HG03039 (cell line): ENCODE measurements around the gene MND1.
A peak's percentile ranks its signal among the peaks of the same experiment; 100 is the strongest.
"Not testable (repeated sequence)": the region's sequence is repeated elsewhere in the genome, so short reads cannot be mapped to it uniquely, and the experiment has no call there.

ENCODE experiments used
- ATAC-seq: cut with Tn5 transposase; IDR thresholded peaks from one replicate; pipeline ENCODE4 v1.9.1; 2021; ENCODE audit warnings: mild to moderate bottlenecking, moderate library complexity; ENCODE audit not compliant: unreplicated experiment

The MND1 gene

GRCh38 chr4:153398713-153399112 lies 54.2 kb downstream of the MND1 start:
- ATAC-seq: no peak

- ATAC-seq: no peak
Measured at GRCh38 chr4:153399358-153399757, 54.9 kb downstream of the MND1 start.

- no peak for ATAC-seq
Measured at GRCh38 chr4:153401501-153401900, 57.0 kb downstream of the MND1 start.

GRCh38 chr4:153402366-153402765 lies 57.9 kb downstream of the MND1 start:
- ATAC-seq: no peak

GRCh38 chr4:153403726-153404125 lies 59.2 kb downstream of the MND1 start:
- no peak for ATAC-seq

GRCh38 chr4:153407906-153408305 lies 63.4 kb downstream of the MND1 start:
- ATAC-seq: no peak

- no peak for ATAC-seq
Measured at GRCh38 chr4:153408932-153409331, 64.4 kb downstream of the MND1 start.

- no peak for ATAC-seq
Measured at GRCh38 chr4:153409412-153409811, 64.9 kb downstream of the MND1 start.

GRCh38 chr4:153409924-153410501 lies 65.5 kb downstream of the MND1 start:
- no peak for ATAC-seq

- ATAC-seq: no peak
Measured at GRCh38 chr4:153413842-153414241, 69.4 kb downstream of the MND1 start.

- ATAC-seq: not testable (repeated sequence)
Measured at GRCh38 chr4:153416456-153416855, 72.0 kb downstream of the MND1 start.

GRCh38 chr4:153418121-153418520 lies 73.6 kb downstream of the MND1 start:
- ATAC-seq: no peak

- ATAC-seq: no peak
Measured at GRCh38 chr4:153418558-153418957, 74.1 kb downstream of the MND1 start.

- ATAC-seq: no peak
Measured at GRCh38 chr4:153419029-153419428, 74.5 kb downstream of the MND1 start.

GRCh38 chr4:153419673-153420278 lies 75.3 kb downstream of the MND1 start:
- ATAC-seq: no peak

GRCh38 chr4:153420361-153420760 lies 75.9 kb downstream of the MND1 start:
- ATAC-seq: no peak

GRCh38 chr4:153421941-153422340 lies 77.5 kb downstream of the MND1 start:
- ATAC-seq: peak; percentile 80

- ATAC-seq: no peak
Measured at GRCh38 chr4:153426207-153426885, 81.9 kb downstream of the MND1 start.

- ATAC-seq: no peak
Measured at GRCh38 chr4:153427363-153428071, 83.0 kb downstream of the MND1 start.

- no peak for ATAC-seq
Measured at GRCh38 chr4:153428941-153429475, 84.5 kb downstream of the MND1 start.

GRCh38 chr4:153432965-153433753 lies 88.7 kb downstream of the MND1 start:
- ATAC-seq: peak; percentile 94
